HepG2 (cell line): ENCODE measurements around the gene DCAF8. TPM values are rescaled to one million over a fixed set of nuclear protein-coding genes. Genes with fewer than 3 reads are reported as not detected.

Experiments
- ATAC-seq: fragments of 200-7000 bp; cut with Tn5 transposase; 3 replicates; pipeline ENCODE4 v1.9.1; 2020; ENCODE audit warnings: mild to moderate bottlenecking, moderate library complexity
- BruUV-seq: library from RNA; stranded (reverse); fragments of 400-500 nt; replicated peaks from 2 replicates; lab custom pipeline; 2021; lab: Mats Ljungman, UMichigan
- CTCF ChIA-PET: fragments of 300-600 bp; formaldehyde crosslinking; extraction: SDS; loops from one replicate; lab custom pipeline; 2021; ENCODE audit warnings: low total read pairs, inconsistent platforms, low intra/inter-chr PET ratio; lab: Yijun Ruan, JAX
- POLR2A ChIA-PET: fragments of 350-600 bp; sonication (Branson Sonifier 250); formaldehyde crosslinking; loops from one replicate; lab custom pipeline; 2020; ENCODE audit warnings: antibody characterized with exemption, inconsistent platforms; lab: Yijun Ruan, JAX
- DNase-seq: peaks from one replicate; pipeline ENCODE4 v3.0.0-alpha.2; 2015; ENCODE audit warnings: low spot score
- FAIRE-seq: peaks from 3 replicates; lab custom pipeline; 2011; peaks lifted over from hg19 to GRCh38; lab: Jason Lieb, UNC
- H2AFZ ChIP-seq: one replicate; pipeline ENCODE4 v1.6.1; 2011; ENCODE audit warnings: low read length, inconsistent platforms
- H3K27ac ChIP-seq: fragments of 300-600 bp; 3 replicates; pipeline ENCODE4 v1.8.0; 2011; ENCODE audit warnings: mixed run types, mild to moderate bottlenecking, mixed read lengths, low read length, inconsistent platforms; ENCODE audit not compliant: insufficient read depth; ENCODE audit errors: extremely low read length
- H3K27me3 ChIP-seq, 2 experiments: fragments of 200-600 bp in 1 of 2; 2 replicates in 1 of 2; 3 replicates in 1 of 2; pipeline versions ENCODE4 v1.6.0 to v1.8.0; 2011; ENCODE audit warnings: low read length in 2 of 2, mild to moderate bottlenecking in 2 of 2, moderate library complexity in 2 of 2, inconsistent platforms in 1 of 2; ENCODE audit not compliant: insufficient read depth in 2 of 2, control insufficient read depth in 1 of 2
- H3K36me3 ChIP-seq, 2 experiments: fragments of 200-600 bp in 1 of 2; replicated peaks in 1 of 2; 2 replicates in 1 of 2; 3 replicates in 1 of 2; pipeline versions ENCODE4 v1.5.1 to v1.8.0; 2011; ENCODE audit warnings: low read length in 2 of 2, inconsistent platforms in 1 of 2; ENCODE audit not compliant: insufficient read depth in 2 of 2, control insufficient read depth in 1 of 2
- H3K4me1 ChIP-seq: 2 replicates; pipeline ENCODE4 v1.5.1; 2012; ENCODE audit warnings: low read length, inconsistent platforms; ENCODE audit not compliant: insufficient read depth
- H3K4me2 ChIP-seq: 2 replicates; pipeline ENCODE4 v1.6.0; 2011; ENCODE audit warnings: low read depth, low read length, inconsistent platforms
- H3K4me3 ChIP-seq, 3 experiments: fragments of 200-600 bp in 1 of 3; sonication (generic), shearing (Covaris generic) in 1 of 3; replicated peaks in 1 of 3; 2 replicates each; pipeline ENCODE4 v1.5.1; 2011 to 2016; ENCODE audit warnings: low read length in 3 of 3, inconsistent platforms in 2 of 3, low read depth in 2 of 3, mild to moderate bottlenecking in 2 of 3, control low read depth in 1 of 3, mixed read lengths in 1 of 3; ENCODE audit not compliant: insufficient read depth in 1 of 3
- H3K79me2 ChIP-seq: one replicate; pipeline ENCODE4 v1.6.1; 2011; ENCODE audit warnings: low read length, inconsistent platforms; ENCODE audit not compliant: insufficient read depth
- H3K9ac ChIP-seq: 2 replicates; pipeline ENCODE4 v1.6.0; 2011; ENCODE audit warnings: mild to moderate bottlenecking, low read depth, low read length, inconsistent platforms; ENCODE audit not compliant: insufficient read depth
- H3K9me3 ChIP-seq: 2 replicates; pipeline ENCODE4 v1.5.1; 2012; ENCODE audit warnings: mild to moderate bottlenecking, low read length
- H4K20me1 ChIP-seq: 2 replicates; pipeline ENCODE4 v1.6.0; 2011; ENCODE audit warnings: inconsistent platforms, mild to moderate bottlenecking, low read length, moderate library complexity; ENCODE audit not compliant: insufficient read depth
- ELF1 ChIP-seq: sonication (generic); formaldehyde crosslinking; IDR thresholded peaks from 2 replicates; pipeline ENCODE4 v1.4.0; 2020; ENCODE audit warnings: missing genetic modification reagents
- MED13 ChIP-seq: sonication (generic); formaldehyde crosslinking; IDR thresholded peaks from 2 replicates; pipeline ENCODE4 v1.5.0; 2020; ENCODE audit warnings: missing genetic modification reagents
- RNF219 ChIP-seq: sonication (generic); formaldehyde crosslinking; IDR thresholded peaks from 2 replicates; pipeline ENCODE4 v1.5.0; 2020; ENCODE audit warnings: mild to moderate bottlenecking, missing genetic modification reagents
- ZBTB42 ChIP-seq: sonication (generic); formaldehyde crosslinking; IDR thresholded peaks from 2 replicates; pipeline ENCODE4 v1.5.0; 2020; ENCODE audit warnings: mild to moderate bottlenecking, missing genetic modification reagents
- ZC3H13 ChIP-seq: sonication (generic); formaldehyde crosslinking; IDR thresholded peaks from 2 replicates; pipeline ENCODE4 v1.8.1; 2023; ENCODE audit warnings: mild to moderate bottlenecking, missing genetic modification reagents, moderate library complexity
- ZFP41 ChIP-seq: sonication (generic); formaldehyde crosslinking; IDR thresholded peaks from 2 replicates; pipeline ENCODE4 v1.4.0; 2020; ENCODE audit warnings: mild to moderate bottlenecking, missing genetic modification reagents, borderline replicate concordance
- ZNF253 ChIP-seq: sonication (generic); formaldehyde crosslinking; IDR thresholded peaks from 2 replicates; pipeline ENCODE4 v1.8.0; 2022; ENCODE audit warnings: mild to moderate bottlenecking, missing genetic modification reagents, borderline replicate concordance
- ZNF44 ChIP-seq: sonication (generic); formaldehyde crosslinking; IDR thresholded peaks from 2 replicates; pipeline ENCODE4 v1.5.1; 2020; ENCODE audit warnings: mild to moderate bottlenecking, missing genetic modification reagents
- ZNF543 ChIP-seq: sonication (generic); formaldehyde crosslinking; IDR thresholded peaks from 2 replicates; pipeline ENCODE4 v1.4.0; 2020; ENCODE audit warnings: mild to moderate bottlenecking, missing genetic modification reagents
- WGBS: methylation state at CpG from one replicate; pipeline ENCODE4 v1.1.6; 2017; ENCODE audit warnings: low lambda C conversion rate; 5-methylcytosine and 5-hydroxymethylcytosine counted together
- in situ Hi-C: cut with HindIII; loops from 2 replicates; pipeline ENCODE4 v1.10.0; 2017; ENCODE audit warnings: low pct_unique_long_range_greater_than_20kb; ENCODE audit not compliant: extremely low pct_ligation_motif_present
- intact Hi-C: fragments of 100-400 bp; cut with micrococcal nuclease; formaldehyde crosslinking; loops from one replicate; pipeline ENCODE4 v1.10.0; 2022; ENCODE audit not compliant: unreplicated experiment
- polyA plus RNA-seq, 8 experiments: library from polyadenylated mRNA; depleted of rRNA in 3 of 8; stranded (reverse) in 7 of 8; unstranded in 1 of 8; fragments of >200 nt; fragmentation: Illumina TruSeq in 4 of 8; extraction: Trizol in 4 of 8; gene quantifications; 2 replicates each; pipeline versions ENCODE4 v1.2.1 to v1.2.3, GENCODE V29; 2011 to 2016; ENCODE audit warnings: low read depth in 4 of 8, missing spikeins in 1 of 8, mixed read lengths in 1 of 8; ENCODE audit not compliant: insufficient read depth in 1 of 8
- total RNA-seq, 5 experiments: library from RNA; depleted of rRNA; stranded (reverse); fragments of >200 nt; fragmentation: Illumina TruSeq; extraction: Trizol; gene quantifications; 2 replicates each; pipeline ENCODE4 v1.2.3, GENCODE V29; 2016; ENCODE audit warnings: low read depth in 1 of 5

Gene DCAF8
- total and polyA plus RNA-seq, 2 of the 13 experiments (the other 11 are each of a cell fraction or from before 2014, with no cell fraction given) = 73.4 to 79.8 TPM

DNA sequence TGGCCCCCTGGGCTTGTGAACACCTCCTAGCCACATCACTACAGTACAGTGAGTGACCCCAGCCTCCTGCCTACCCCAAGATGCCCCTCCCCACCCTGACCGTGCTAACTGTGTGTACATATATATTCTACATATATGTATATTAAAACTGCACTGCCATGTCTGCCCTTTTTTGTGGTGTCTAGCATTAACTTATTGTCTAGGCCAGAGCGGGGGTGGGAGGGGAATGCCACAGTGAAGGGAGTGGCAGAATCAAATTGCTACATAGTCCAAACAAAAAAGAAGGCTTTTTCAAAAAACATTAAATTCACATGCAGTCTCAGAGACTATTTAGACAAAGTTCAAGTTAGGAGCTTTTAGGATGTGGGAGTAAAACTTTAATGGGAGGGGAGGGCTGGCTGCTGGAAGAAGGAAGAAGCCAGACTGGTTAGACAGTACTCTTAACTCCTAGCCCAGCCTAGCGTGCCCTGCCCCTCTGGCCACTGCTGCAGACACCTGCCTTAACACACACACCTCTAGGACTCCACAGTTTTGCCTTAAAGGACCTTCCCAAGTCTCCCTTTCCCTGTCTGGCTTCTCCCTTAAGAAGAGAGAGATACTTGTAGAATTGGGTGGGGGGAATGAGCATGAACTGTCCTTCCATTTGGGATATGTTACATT, 47.7 kb downstream of the DCAF8 start:
- 95% methylated on average over 3 of the region's 3 CpGs for whole genome bisulfite sequencing
- peaks cover 23% of the 10 kb centered on the region for H3K4me1 ChIP-seq
- H3K27ac ChIP-seq = no peak overlapping the region
- no peak for ATAC-seq
- in situ Hi-C loops = loop anchor here (10.0 kb wide), 1 partner anchor 110 kb away; no protein-coding TSS in a partner anchor
- H3K4me2 ChIP-seq = no peak overlapping the region
- no peak for FAIRE-seq
- H3K9me3 ChIP-seq = no peaks in the 10 kb centered on the region
- H4K20me1 ChIP-seq = no peaks in the 10 kb centered on the region
- H3K27me3 ChIP-seq = no peaks in the 10 kb centered on the region
- H3K79me2 ChIP-seq = no peaks in the 10 kb centered on the region
- no peak overlapping the region for H3K4me3 ChIP-seq
- TF ChIP-seq ZNF253 (no peak), ELF1 (no peak), ZNF543 (CRISPR knock-in tag) (no peak), RNF219 (CRISPR knock-in tag) (no peak), ZBTB42 (CRISPR knock-in tag) (no peak), ZFP41 (CRISPR knock-in tag) (no peak), ZNF44 (CRISPR knock-in tag) (no peak), ZC3H13 (CRISPR knock-in tag) (no peak), MED13 (no peak)
- TF ChIP-seq, all 625 proteins: peak for 0
- H3K9ac ChIP-seq = no peak overlapping the region
- ChIA-PET CTCF (no interaction called here), POLR2A (no interaction called here)
- DNase-seq = no peak
- no TSS peak for BruUV-seq
- intact Hi-C loops = loop anchor here (5.0 kb wide), 1 partner anchor 38 kb away; no protein-coding TSS in a partner anchor
- H2AFZ ChIP-seq = no peak overlapping the region
- peaks cover 37 to 79% of the 10 kb centered on the region in 2 experiments for H3K36me3 ChIP-seq
